ENCODE data around the gene SORBS1. TPM values are rescaled to one million over a fixed set of nuclear protein-coding genes. Genes with fewer than 3 reads are reported as not detected.
A peak's percentile ranks its signal among the peaks of the same experiment; 100 is the strongest.

Gene SORBS1
- total RNA-seq, 2 experiments from 2014 or later, result 1.5 to 1.8 TPM

- DNase-seq, result no peak
- Mint-ChIP-seq H3K27me3 (no peaks in the 10 kb centered on the region), H3K27ac (no peak overlapping the region), H3K36me3 (no peaks in the 10 kb centered on the region), H3K4me1 (ENCODE audit: low read depth) (peaks cover 18% of the 10 kb centered on the region), H3K9me3 (no peaks in the 10 kb centered on the region), H3K4me3 (no peak overlapping the region)
- ChIA-PET POLR2A (no interaction called here), CTCF (interaction anchor here (0.7 to 0.8 kb wide), 2 partner anchors 35 to 47 kb away, joined by 3 to 4 read pairs; no protein-coding TSS in a partner anchor)
- intact Hi-C loops (cut with micrococcal nuclease), result no loop called here
Measured at GRCh38 chr10:95482501-95483233, 78.5 kb downstream of the SORBS1 start.

- DNase-seq, result peak; percentile 45
- H3K4me1 Mint-ChIP-seq (ENCODE audit: low read depth), result peaks cover 18% of the 10 kb centered on the region
- CTCF ChIA-PET, result interaction anchor here (0.6 kb wide), 1 partner anchor 51 kb away, joined by 3 read pairs; no protein-coding TSS in a partner anchor
- intact Hi-C loops (cut with micrococcal nuclease), result no loop called here
- no peaks in the 10 kb centered on the region for H3K9me3 Mint-ChIP-seq
- no peaks in the 10 kb centered on the region for H3K36me3 Mint-ChIP-seq
- H3K4me3 Mint-ChIP-seq, result no peak overlapping the region
- H3K27ac Mint-ChIP-seq, result no peak overlapping the region
- H3K27me3 Mint-ChIP-seq, result no peaks in the 10 kb centered on the region
- POLR2A ChIA-PET, result no interaction called here
Measured at GRCh38 chr10:95480901-95481491, 80.2 kb downstream of the SORBS1 start.

GRCh38 chr10:95480102-95480900 lies 80.9 kb downstream of the SORBS1 start:
- no peaks in the 10 kb centered on the region for H3K36me3 Mint-ChIP-seq
- no peaks in the 10 kb centered on the region for H3K27me3 Mint-ChIP-seq
- DNase-seq, result no peak
- POLR2A ChIA-PET, result no interaction called here
- H3K9me3 Mint-ChIP-seq, result no peaks in the 10 kb centered on the region
- H3K27ac Mint-ChIP-seq, result no peak overlapping the region
- intact Hi-C loops (cut with micrococcal nuclease), result no loop called here
- H3K4me3 Mint-ChIP-seq, result no peak overlapping the region
- peaks cover 15% of the 10 kb centered on the region for H3K4me1 Mint-ChIP-seq (ENCODE audit: low read depth)
- CTCF ChIA-PET, result no interaction called here

DNA sequence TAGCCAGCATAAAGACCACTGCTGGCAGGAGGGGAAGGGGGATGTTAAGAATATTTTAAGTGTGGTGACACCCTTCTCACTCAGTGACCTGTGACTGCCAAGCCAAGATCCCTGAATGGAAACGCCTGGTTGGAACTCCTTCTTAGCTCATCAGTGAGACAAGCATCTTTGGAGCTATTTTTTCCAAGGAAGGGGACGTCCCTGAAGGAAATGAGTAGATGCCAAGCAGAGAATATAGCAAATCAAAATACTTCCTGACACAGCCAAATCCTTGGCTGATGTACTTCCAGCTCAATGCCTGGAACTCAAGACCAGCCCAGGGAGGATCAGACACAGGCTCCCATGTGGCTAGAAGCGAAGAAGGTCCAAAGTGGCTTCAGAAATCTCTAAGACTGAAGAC lies 82.2 kb downstream of the SORBS1 start:
- ChIA-PET CTCF (interaction anchor here (1.0 kb wide), 1 partner anchor 33 kb away, joined by 3 read pairs; no protein-coding TSS in a partner anchor), POLR2A (interaction anchor here (0.6 kb wide), 1 partner anchor 652 kb away, joined by 5 read pairs; no protein-coding TSS in a partner anchor)
- no peak for DNase-seq
- H3K27me3 Mint-ChIP-seq, result no peaks in the 10 kb centered on the region
- intact Hi-C loops (cut with micrococcal nuclease), result no loop called here
- no peaks in the 10 kb centered on the region for H3K36me3 Mint-ChIP-seq
- H3K9me3 Mint-ChIP-seq, result no peaks in the 10 kb centered on the region
- no peak overlapping the region for H3K4me3 Mint-ChIP-seq
- H3K4me1 Mint-ChIP-seq (ENCODE audit: low read depth), result peaks cover 10% of the 10 kb centered on the region
- no peak overlapping the region for H3K27ac Mint-ChIP-seq

- ChIA-PET CTCF (interaction anchor here (0.5 kb wide), 1 partner anchor 125 kb away, joined by 3 read pairs; no protein-coding TSS in a partner anchor), POLR2A (no interaction called here)
- no peak for DNase-seq
- Mint-ChIP-seq H3K36me3 (no peaks in the 10 kb centered on the region), H3K9me3 (no peaks in the 10 kb centered on the region), H3K4me3 (no peak overlapping the region), H3K27ac (no peak overlapping the region), H3K4me1 (ENCODE audit: low read depth) (peaks cover 10% of the 10 kb centered on the region), H3K27me3 (no peaks in the 10 kb centered on the region)
- intact Hi-C loops (cut with micrococcal nuclease), result no loop called here
Measured at GRCh38 chr10:95478185-95478584, 83.0 kb downstream of the SORBS1 start.

- no peak for DNase-seq
- POLR2A ChIA-PET, result no interaction called here
- intact Hi-C loops (cut with micrococcal nuclease), result no loop called here
- no peak overlapping the region for H3K27ac Mint-ChIP-seq
- H3K4me1 Mint-ChIP-seq (ENCODE audit: low read depth), result peaks cover 10% of the 10 kb centered on the region
- no peak overlapping the region for H3K4me3 Mint-ChIP-seq
- no peaks in the 10 kb centered on the region for H3K36me3 Mint-ChIP-seq
- CTCF ChIA-PET, result interaction anchor here (1.4 kb wide), 1 partner anchor 31 kb away, joined by 5 read pairs; no protein-coding TSS in a partner anchor
- H3K9me3 Mint-ChIP-seq, result no peaks in the 10 kb centered on the region
- no peaks in the 10 kb centered on the region for H3K27me3 Mint-ChIP-seq
Measured at GRCh38 chr10:95477175-95477520, 84.0 kb downstream of the SORBS1 start.

- Mint-ChIP-seq H3K27me3 (no peaks in the 10 kb centered on the region), H3K36me3 (no peaks in the 10 kb centered on the region), H3K4me3 (no peak overlapping the region), H3K4me1 (ENCODE audit: low read depth) (peaks cover 10% of the 10 kb centered on the region), H3K9me3 (no peaks in the 10 kb centered on the region), H3K27ac (no peak overlapping the region)
- ChIA-PET POLR2A (no interaction called here), CTCF (interaction anchor here (1.4 kb wide), 1 partner anchor 31 kb away, joined by 5 read pairs; no protein-coding TSS in a partner anchor)
- DNase-seq, result no peak
- intact Hi-C loops (cut with micrococcal nuclease), result no loop called here
Measured at GRCh38 chr10:95476469-95477174, 84.5 kb downstream of the SORBS1 start.

GRCh38 chr10:95475827-95476468 lies 85.2 kb downstream of the SORBS1 start:
- H3K36me3 Mint-ChIP-seq, result no peaks in the 10 kb centered on the region

GRCh38 chr10:95475003-95475383 lies 86.2 kb downstream of the SORBS1 start:
- H3K27me3 Mint-ChIP-seq, result no peaks in the 10 kb centered on the region
- DNase-seq, result no peak
- ChIA-PET CTCF (interaction anchor here (1.4 kb wide), 1 partner anchor 43 kb away, joined by 3 read pairs; no protein-coding TSS in a partner anchor), POLR2A (no interaction called here)
- H3K4me3 Mint-ChIP-seq, result no peak overlapping the region
- H3K4me1 Mint-ChIP-seq (ENCODE audit: low read depth), result no peaks in the 10 kb centered on the region
- intact Hi-C loops (cut with micrococcal nuclease), result no loop called here
- no peak overlapping the region for H3K27ac Mint-ChIP-seq
- H3K9me3 Mint-ChIP-seq, result no peaks in the 10 kb centered on the region
- no peaks in the 10 kb centered on the region for H3K36me3 Mint-ChIP-seq

More at GRCh38 chr10:95475827-95476468, 85.2 kb downstream of the SORBS1 start:
- H3K27ac Mint-ChIP-seq, result no peak overlapping the region
- POLR2A ChIA-PET, result no interaction called here
- H3K4me1 Mint-ChIP-seq (ENCODE audit: low read depth), result peaks cover 4% of the 10 kb centered on the region
- CTCF ChIA-PET, result no interaction called here
- H3K27me3 Mint-ChIP-seq, result no peaks in the 10 kb centered on the region
- no peak overlapping the region for H3K4me3 Mint-ChIP-seq
- intact Hi-C loops (cut with micrococcal nuclease), result no loop called here
- no peaks in the 10 kb centered on the region for H3K9me3 Mint-ChIP-seq
- DNase-seq, result no peak

- H3K4me1 Mint-ChIP-seq (ENCODE audit: low read depth), result no peaks in the 10 kb centered on the region
- no peaks in the 10 kb centered on the region for H3K9me3 Mint-ChIP-seq
- POLR2A ChIA-PET, result no interaction called here
- intact Hi-C loops (cut with micrococcal nuclease), result no loop called here
- H3K27ac Mint-ChIP-seq, result no peak overlapping the region
- no peaks in the 10 kb centered on the region for H3K27me3 Mint-ChIP-seq
- CTCF ChIA-PET, result interaction anchor here (0.6 to 1.4 kb wide), 2 partner anchors 43 to 88 kb away, joined by 3 read pairs; no protein-coding TSS in a partner anchor
- no peak overlapping the region for H3K4me3 Mint-ChIP-seq
- no peak for DNase-seq
- no peaks in the 10 kb centered on the region for H3K36me3 Mint-ChIP-seq
Measured at GRCh38 chr10:95474228-95475002, 86.8 kb downstream of the SORBS1 start.
